ENCODE measurements around the gene POLR2E. TPM values are rescaled to one million over a fixed set of nuclear protein-coding genes. Genes with fewer than 3 reads are reported as not detected.

POLR2E gene
- total RNA-seq, 6 donors from 2014 or later, result 50.0 to 176 (median 103) TPM

GRCh38 chr19:1107661-1108261 lies 12.6 kb upstream of the POLR2E start:
- H3K36me3 ChIP-seq, result peaks cover 23 to 72% (median 71%) of the 10 kb centered on the region in 4 donors
- peak overlapping the region in 2 of 4 donors; percentile 2 to 97 for H3K27ac ChIP-seq
- DNase-seq, result peak in 1 of 2 donors; percentile 82

GRCh38 chr19:1106841-1107660 lies 11.9 kb upstream of the POLR2E start:
- DNase-seq (peak; percentile 62 to 82), ATAC-seq (ENCODE audit: low FRiP score in 2 of 2) (no peak)
- Histone ChIP-seq H3K4me3 (peak overlapping the region in 1 of 4 donors; percentile 5), H3K36me3 (peaks cover 23 to 65% (median 64%) of the 10 kb centered on the region in 4 donors), H3K4me1 (peaks cover 29 to 51% (median 41%) of the 10 kb centered on the region in 4 donors), H3K27me3 (no peaks in the 10 kb centered on the region), H3K27ac (peak overlapping the region in 3 of 4 donors; percentile 2 to 97 (median 2)), H3K9me3 (no peaks in the 10 kb centered on the region)
- TF ChIP-seq POLR2A (IDR thresholded peaks at IDR 0.05) (no peak), CTCF (IDR thresholded peaks at IDR 0.05) (peak in 4 of 6 experiments; percentile 9 to 28 (median 22)), POLR2AphosphoS5 (IDR thresholded peaks at IDR 0.05) (no peak), EP300 (IDR thresholded peaks at IDR 0.05) (no peak)
- 68 to 93% methylated on average over 6 to 16 of the region's 17 CpGs for WGBS, 2 donors

More at GRCh38 chr19:1107661-1108261, 12.6 kb upstream of the POLR2E start:
- Histone ChIP-seq H3K4me3 (no peak overlapping the region), H3K4me1 (peaks cover 26 to 51% (median 40%) of the 10 kb centered on the region in 4 donors), H3K9me3 (no peaks in the 10 kb centered on the region), H3K27me3 (no peaks in the 10 kb centered on the region)
- no peak for ATAC-seq (ENCODE audit: low FRiP score in 2 of 2)
- WGBS, 2 donors, result 92 to 93% methylated on average over 20 to 22 of the region's 25 CpGs
- TF ChIP-seq POLR2AphosphoS5 (IDR thresholded peaks at IDR 0.05) (no peak), EP300 (IDR thresholded peaks at IDR 0.05) (no peak), CTCF (IDR thresholded peaks at IDR 0.05) (no peak), POLR2A (IDR thresholded peaks at IDR 0.05) (no peak)

GRCh38 chr19:1105873-1106840 lies 11.0 kb upstream of the POLR2E start:
- Histone ChIP-seq H3K4me1 (peaks cover 36 to 55% (median 49%) of the 10 kb centered on the region in 4 donors), H3K27ac (peak overlapping the region; percentile 2 to 97 (median 96)), H3K4me3 (peak overlapping the region in 2 of 4 donors; percentile 79 to 96), H3K36me3 (peaks cover 23 to 56% (median 55%) of the 10 kb centered on the region in 4 donors), H3K9me3 (no peaks in the 10 kb centered on the region), H3K27me3 (no peaks in the 10 kb centered on the region)
- 86 to 91% methylated on average over 17 to 24 of the region's 32 CpGs for WGBS, 2 donors
- no peak for ATAC-seq (ENCODE audit: low FRiP score in 2 of 2)
- DNase-seq, result peak in 1 of 2 donors; percentile 87
- TF ChIP-seq EP300 (IDR thresholded peaks at IDR 0.05), result no peak
- peak in 2 of 6 experiments; percentile 4 to 12 for TF ChIP-seq CTCF (IDR thresholded peaks at IDR 0.05)

GRCh38 chr19:1105008-1105872 lies 10.1 kb upstream of the POLR2E start:
- no peak for ATAC-seq (ENCODE audit: low FRiP score in 2 of 2)
- Histone ChIP-seq H3K9me3 (no peaks in the 10 kb centered on the region), H3K27ac (peak overlapping the region; percentile 96 to 100 (median 97)), H3K4me3 (peak overlapping the region; percentile 25 to 96 (median 86)), H3K27me3 (no peaks in the 10 kb centered on the region), H3K36me3 (peaks cover 18 to 46% (median 46%) of the 10 kb centered on the region in 4 donors), H3K4me1 (peaks cover 45 to 65% (median 58%) of the 10 kb centered on the region in 4 donors)
- TF ChIP-seq CTCF (IDR thresholded peaks at IDR 0.05) (no peak), POLR2AphosphoS5 (IDR thresholded peaks at IDR 0.05) (peak; percentile 16 to 40)
- WGBS, 2 donors, result 40 to 70% methylated on average over 17 to 53 of the region's 69 CpGs
- DNase-seq, result peak in 1 of 2 donors; percentile 89

All from upper lobe of left lung (tissue), 6 donors.